ENCODE measurements around the gene TCOF1.

Gene TCOF1

DNA sequence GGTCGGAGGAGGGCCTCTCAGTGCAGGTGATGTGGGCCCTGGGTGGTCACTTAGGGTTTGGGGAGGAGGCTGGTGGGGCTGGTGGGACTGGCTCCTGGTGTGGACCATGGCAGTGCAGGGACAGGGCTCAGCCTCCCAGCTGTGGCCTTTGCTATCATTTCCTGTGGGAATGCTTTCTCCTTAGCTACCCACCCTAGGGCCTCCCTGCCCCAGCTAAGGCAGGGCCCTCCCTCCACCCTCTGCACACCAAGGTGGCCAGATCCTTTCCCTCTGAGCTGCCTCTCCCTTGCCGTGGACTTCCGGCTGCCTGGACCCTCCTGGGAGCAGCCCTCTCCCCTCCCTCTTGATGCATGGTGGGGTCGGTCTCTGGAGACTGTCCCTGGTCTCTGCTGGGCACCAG, 32.1 kb upstream of the TCOF1 start:
- DNase-seq (ENCODE audit: low read depth in 2 of 2) = no peak

DNA sequence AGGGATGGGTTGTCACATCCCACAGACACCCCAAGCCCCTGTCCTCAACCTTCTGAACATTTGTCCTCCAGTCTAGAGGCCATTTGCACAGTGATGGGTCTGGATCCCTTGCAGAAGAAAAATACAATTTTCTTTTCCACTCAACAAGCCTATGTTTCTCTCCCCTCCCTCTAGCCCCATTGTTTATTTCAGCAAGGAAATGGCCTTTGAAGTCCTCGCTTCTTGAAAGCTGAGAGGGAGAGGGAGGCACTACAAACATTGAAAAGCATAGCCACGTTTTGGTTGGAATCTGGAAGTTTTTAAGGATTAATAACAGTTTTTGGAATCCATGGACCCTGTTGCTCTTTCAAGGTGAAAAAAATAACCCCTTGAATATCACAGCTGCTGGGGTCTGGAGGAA, 30.8 kb upstream of the TCOF1 start:
- no peak for DNase-seq (ENCODE audit: low read depth in 2 of 2)

DNA sequence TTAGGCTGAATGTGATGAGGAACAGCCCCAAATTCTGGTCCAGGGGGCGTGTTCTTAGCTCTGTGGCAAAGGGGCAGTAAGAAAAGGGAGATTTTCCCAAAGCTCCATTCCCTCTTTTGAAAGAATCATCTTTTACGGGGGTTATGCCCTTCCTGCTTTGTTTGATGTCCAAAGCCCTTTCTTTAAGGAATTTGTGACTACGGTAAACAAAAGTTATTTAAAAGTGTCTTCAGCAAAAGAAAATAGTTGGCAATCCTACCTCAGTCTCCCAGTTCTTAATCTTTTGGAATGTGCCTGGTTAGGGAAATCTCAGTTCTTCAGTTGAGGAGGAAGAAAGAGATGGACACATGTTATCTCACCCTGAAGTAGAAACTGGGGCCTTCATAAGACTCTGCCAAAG, 30.4 kb upstream of the TCOF1 start:
- DNase-seq (ENCODE audit: low read depth in 2 of 2) = no peak

DNA sequence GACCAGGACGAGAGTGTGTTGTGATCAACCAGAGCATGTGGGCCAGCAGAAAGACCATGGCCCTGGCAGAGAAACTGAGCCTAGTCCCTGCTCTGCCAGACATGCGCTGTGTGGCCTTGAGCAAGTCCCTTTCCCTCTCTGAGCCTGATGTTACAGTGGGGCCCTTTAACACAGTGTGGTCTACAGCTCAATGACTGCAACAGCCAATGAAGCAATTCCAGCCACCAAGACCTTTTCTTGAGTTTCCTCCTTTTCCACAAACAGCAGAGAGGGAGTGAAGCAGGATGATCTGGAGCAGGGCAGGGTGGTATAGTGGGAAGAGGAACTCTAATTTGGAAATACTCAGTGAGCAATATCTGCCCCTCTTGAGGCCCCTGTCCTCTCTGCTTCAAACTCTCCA, 29.0 kb upstream of the TCOF1 start:
- no peak for DNase-seq (ENCODE audit: low read depth in 2 of 2)

DNA sequence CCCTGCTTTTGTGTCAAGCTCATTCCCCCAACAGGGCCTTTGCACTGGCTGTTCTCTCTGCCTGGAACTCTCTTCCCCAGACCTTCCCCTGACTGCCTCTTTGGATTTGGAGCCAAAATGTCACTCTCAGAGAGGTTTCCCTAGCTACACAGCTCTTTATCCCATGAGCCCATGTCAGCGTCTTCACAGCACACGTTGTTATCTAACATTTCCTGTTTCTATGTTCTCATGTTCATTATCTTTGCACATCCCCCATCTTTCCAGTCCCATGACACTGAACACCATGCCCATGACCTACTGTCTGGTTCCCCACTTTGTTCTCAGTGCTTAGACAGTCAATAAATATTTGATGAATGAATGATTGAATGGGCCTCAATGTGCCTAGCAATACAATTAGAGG, 28.5 kb upstream of the TCOF1 start:
- no peak for DNase-seq (ENCODE audit: low read depth in 2 of 2)

DNA sequence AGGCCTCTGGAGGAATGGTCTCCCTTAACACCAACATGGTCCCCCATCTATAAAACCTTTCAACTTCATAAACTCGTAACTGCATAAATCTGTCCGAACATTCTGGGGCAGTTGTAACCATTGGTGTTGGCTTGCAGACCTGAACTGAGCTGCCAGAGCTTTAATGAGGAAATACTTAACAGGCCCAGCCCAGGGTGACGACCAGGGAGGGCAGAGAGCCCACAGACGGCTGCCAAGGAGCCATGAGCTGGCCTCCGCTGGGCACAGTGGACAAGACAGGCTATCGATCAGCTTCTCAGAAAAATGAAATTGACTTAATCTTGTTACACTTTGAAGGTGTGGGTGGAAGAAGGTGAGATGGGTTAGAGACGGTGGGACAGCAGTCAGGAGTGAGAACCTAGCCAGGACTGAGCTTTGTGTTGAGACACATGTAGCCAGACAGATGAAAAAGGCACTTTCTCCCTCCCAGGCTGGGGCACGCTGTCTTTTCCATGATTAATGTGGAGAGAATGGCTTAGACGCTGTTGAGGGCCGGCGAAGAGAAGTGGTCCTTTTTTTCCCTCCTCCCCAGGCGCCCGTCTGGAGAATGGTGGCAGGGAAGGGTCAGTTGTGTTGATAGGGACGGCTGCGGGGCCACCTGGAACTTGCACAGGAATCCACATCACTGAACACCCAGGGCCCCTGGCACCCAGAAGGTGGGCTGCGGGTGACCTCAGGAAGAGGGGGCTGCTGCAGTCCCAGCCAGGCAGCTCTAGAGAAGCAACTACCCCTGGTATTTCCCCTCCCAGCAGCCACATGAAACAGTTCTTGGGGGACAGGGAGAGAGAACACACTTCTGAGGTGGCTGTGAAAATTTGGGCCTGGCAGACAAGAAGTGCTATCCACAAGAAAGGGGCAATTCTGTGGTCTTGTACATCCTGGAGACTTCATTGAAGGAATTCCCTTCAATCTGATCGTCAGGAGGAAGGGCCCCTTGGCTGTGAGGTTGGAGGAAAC, 27.3 kb upstream of the TCOF1 start:
- DNase-seq (ENCODE audit: low read depth in 2 of 2) = no peak

DNA sequence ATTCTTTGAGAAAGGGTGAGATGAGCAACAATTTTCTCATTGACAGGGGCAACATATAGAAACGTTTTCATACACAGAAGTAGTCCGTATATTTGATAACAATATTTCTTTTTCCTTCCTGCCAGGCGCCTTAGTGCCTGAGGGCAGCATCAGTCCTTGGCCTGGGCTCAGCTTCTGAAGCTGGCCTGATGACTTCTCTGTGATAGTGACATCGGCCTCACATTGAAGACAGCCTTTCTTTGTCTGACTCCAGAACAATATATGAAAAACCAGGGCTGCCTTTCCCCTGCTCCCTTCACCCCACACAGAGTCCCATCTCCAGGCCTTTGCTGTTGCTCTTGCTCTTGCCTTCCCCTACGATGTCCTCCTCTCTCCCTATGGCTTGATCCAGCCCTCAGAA, 24.1 kb upstream of the TCOF1 start:
- DNase-seq (ENCODE audit: low read depth in 2 of 2) = no peak

DNA sequence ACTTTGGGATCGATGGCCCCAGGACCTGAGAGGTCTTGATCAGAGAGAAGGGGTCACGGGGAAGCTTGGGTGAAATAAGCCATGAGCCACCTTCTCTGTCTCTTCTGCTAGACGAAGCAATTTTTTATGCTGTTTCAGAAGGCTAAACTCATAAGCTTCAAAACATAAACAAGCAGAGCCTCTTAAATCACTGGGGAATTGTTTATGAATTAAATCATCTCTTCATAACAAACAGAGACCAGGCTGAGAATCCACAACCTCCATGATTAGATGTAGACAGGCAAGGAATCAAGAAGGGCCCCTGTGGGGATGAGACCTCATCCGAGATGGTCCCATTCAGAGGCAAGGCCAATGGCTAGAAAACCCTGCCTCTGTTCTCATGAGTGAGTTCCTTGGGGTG, 21.7 kb upstream of the TCOF1 start:
- DNase-seq (ENCODE audit: low read depth in 2 of 2) = no peak

DNA sequence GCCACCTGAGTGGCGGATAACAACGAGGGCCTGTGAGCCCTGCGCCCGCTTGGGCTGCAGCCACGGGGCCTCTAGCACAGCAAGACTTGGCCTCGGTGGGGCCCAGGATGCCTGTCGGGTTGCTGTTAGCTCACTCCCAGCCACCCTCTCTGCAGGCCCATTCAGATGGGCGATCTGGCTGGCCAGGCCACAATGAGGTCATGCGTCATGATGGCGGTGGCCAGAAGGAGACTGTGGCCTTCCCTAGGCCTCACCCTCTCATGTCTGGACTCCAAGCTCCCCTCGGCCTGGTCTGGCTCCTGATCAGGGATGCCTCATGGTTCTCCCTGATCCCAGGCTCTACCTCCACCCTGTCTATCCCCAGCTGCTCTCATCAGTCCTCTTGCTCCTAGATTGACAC, 19.0 kb upstream of the TCOF1 start:
- DNase-seq (ENCODE audit: low read depth in 2 of 2) = no peak

DNA sequence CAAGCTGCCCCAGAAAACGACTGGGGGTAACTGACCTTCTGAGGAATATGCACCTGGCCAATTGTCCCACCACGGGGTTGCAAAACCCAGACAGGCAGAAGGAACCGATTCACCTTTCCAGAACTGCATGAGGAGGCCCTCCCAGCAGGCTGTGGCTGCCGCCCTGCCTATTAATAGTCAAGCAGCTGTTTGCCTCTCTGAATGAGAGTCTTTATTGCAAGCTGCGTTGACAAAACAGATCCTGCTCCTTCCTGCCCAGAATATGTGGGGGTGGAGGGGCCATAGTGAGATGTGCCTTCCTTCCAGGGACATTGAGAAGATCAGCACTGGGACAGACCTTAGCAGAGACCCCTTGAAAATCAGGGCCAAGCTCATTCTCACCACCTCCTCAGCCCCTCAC, 18.3 kb upstream of the TCOF1 start:
- no peak for DNase-seq (ENCODE audit: low read depth in 2 of 2)

DNA sequence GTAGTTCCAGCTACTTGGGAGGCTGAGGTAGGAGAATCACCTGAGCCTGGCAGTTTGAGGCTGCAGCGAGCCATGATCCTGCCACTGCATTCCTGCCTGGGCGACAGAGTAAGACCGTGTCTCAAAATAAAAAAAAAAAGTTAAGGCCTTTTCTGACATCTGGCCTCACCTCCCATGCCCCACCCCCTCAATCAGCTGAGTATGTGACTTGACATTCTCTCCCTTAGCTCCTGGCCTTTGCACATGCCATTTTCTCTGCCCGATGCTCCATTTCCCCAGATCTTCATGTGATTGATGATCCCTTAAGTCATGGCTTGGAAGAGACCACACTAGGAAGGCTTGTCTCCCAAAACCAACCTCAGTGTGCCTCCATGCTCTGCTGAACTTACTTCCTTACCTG, 17.7 kb upstream of the TCOF1 start:
- DNase-seq (ENCODE audit: low read depth in 2 of 2) = no peak

DNA sequence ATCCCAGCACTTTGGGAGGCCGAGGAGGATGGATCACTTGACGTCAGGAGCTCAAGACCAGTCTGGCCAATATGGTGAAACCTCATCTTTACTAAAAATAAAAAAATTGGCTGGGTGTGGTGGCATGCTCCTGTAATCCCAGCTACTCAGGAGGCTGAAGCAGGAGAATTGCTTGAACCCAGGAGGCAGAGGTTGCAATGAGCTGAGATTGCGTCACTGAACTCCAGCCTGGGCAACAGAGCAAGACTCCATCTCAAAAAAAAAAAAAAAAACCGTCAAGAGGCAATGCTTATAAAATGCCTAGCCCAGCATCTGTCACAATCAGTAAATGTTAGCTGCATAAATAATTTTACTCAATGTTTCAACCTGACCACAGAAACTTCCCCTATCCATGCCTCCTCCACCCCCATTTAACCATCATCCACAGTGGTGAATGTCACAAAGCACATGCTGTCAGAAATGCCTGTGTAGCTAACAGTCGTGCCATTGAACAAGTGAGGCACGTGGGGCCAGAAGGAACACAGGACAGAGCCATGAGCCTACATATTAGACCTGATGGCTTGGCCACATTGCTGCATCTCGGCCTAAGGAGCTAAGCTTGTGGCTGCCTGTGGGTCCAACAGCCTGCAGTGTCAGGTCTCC, 16.8 kb upstream of the TCOF1 start:
- no peak for DNase-seq (ENCODE audit: low read depth in 2 of 2)

DNA sequence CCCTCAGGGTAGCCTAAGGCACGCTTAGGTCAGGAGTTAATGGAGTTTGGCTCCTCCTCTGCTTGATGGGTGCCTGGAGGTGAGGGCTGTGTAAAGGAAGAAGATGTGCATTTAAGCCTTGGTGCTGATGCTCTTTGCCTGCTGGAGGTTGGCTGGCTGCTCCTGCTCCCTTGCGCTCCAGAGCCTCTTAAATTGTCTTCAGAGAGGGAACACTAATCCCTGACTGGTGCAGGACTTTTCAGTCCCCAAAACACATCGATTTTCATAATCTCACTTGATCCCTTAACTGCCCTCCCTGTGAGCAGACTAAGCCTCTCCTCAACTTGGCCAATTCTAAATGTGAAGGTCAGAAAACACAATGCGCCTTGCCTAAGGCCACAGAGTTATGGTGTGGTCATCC, 16.2 kb upstream of the TCOF1 start:
- no peak for DNase-seq (ENCODE audit: low read depth in 2 of 2)

DNA sequence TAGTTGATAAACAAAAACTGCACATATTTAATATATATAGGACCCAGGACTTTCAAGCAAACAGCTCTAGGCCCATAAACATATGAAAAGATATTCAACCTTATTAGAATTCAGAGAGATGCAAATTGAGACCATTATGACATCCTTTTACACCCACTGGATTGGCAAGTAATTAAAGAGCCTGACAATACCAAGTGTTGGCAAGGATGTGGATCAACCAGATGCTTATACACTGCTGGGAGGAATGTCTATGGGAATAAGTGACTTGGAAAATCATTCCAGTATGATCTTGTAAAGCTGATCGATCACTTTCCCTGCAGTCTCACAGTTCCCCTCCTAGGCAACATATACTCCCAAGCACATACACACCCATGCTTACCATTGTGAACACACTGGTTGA, 15.5 kb upstream of the TCOF1 start:
- DNase-seq (ENCODE audit: low read depth in 2 of 2) = no peak

DNA sequence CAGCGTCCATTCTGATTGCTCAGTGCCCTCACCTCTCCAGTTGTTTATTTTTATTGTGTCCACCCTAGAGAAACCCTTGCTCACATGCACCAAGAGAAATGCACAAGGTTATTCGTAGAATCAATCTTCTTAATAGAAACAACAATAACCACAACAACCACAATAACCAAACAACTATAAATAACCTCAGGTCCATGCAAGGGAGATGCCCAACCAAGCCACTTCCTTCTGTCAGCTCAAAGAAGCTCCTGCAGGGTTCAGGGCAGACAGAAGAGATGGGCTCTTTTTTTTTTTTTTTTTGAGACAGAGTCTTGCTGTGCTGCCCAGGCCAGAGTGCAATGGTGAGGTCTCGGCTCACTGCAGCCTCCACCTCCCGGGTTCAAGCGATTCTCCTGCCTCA, 14.9 kb upstream of the TCOF1 start:
- no peak for DNase-seq (ENCODE audit: low read depth in 2 of 2)

DNA sequence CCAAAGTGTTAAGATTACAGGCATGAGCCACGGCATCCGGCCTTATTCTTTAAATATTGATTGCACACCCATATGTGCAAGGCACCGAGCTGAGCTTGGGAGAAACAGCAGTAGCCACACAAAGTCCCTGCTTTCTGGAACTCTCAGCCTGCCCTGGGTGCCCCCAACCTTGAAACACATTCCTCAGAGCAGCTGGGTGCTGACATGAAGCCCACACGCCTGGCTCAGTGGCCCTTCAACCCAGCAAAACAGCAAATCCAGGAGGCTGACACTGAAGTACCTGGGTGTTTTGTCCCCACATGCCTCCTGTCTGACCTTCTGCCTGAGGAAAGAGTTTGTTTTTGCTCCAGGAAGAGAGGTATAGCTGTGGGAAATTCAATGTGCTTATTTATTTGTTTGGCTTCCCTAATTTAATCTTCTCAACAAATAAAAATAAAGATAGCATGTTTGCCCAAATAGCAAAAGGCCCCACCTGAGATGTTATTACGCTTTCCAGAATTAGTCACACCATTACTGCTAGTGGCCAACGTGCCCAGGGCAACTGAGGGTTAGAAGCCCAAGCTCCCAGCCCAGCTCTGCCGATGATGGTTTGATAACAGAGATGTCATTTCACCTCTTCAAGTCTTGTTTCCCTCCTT, 13.4 kb upstream of the TCOF1 start:
- DNase-seq (ENCODE audit: low read depth in 2 of 2) = no peak

DNA sequence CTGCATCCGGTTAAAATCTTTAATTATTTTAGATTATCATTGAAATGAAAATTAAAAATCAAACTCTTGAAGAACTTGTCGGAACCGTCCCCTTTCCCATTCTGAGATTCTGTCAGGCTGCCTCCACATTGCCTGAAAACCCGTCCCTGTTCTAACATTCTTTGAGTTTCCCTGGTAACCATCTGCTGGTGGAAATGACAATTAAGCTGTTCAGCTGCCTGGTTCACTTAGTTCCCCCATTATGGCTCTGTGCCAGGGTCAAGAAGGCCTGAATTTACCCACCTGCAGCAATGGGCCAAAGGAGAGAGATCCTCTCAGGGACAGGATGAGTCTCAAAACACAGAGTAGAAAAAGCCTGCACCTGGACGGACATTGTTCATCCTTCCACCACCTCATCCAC, 11.8 kb upstream of the TCOF1 start:
- no peak for DNase-seq (ENCODE audit: low read depth in 2 of 2)

DNA sequence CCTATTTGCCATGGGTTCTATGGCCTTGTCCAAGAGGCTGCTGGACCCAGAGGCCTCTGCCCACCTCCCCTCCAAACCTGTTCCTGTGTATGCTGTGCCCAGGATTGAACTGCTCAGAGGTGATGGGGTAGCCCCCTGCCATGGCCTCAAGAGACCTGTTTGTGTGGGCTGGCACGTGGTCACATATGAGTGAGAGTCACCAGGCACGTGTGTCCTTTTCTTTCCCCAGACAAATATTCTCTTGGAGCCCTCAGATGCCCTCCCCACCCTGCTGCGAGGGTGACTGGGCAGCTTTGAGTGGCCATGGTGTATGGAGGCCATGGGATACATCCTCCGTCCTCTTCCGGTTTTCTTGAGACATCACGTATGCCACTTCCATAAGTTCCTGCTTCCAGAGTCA, 10.9 kb upstream of the TCOF1 start:
- no peak for DNase-seq (ENCODE audit: low read depth in 2 of 2)

DNA sequence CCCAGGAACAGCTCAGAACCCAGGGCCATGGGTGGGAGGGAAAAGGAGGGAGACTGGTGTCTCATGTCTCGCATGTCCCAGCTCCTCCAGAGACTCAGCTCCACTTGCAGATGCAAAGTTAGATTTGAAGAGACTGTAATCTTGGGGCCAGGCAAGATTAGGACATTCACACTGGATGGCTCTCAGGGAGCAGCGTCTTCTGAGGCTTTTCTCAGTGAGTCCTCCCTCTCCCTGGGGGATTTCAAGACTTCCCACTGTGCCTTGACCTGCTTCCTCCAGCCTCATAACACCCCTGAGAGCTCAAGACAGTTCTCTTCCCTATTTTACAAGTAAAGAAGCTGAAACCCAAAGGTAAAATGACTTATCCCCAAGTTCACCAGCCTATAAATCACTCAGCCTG, 10.5 kb upstream of the TCOF1 start:
- no peak for DNase-seq (ENCODE audit: low read depth in 2 of 2)

DNA sequence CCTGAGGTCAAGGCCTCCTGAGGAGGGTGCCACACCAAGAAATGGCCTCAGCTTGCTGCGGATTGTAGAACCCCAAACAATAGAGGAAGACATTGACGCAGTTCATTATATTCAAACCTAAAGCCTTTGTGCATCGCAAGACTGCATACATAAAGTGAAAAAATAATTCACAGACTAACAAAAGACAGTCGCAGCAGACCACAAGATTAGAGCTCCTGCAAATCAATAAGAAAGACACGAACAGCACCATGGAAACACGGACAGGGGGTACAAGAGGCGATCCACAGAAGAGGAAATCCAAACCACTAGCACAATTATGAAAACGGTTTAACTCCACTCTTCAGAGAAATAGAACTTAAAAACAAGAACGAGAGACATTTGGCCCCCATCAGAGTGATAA, 10.0 kb upstream of the TCOF1 start:
- DNase-seq (ENCODE audit: low read depth in 2 of 2) = no peak

DNA sequence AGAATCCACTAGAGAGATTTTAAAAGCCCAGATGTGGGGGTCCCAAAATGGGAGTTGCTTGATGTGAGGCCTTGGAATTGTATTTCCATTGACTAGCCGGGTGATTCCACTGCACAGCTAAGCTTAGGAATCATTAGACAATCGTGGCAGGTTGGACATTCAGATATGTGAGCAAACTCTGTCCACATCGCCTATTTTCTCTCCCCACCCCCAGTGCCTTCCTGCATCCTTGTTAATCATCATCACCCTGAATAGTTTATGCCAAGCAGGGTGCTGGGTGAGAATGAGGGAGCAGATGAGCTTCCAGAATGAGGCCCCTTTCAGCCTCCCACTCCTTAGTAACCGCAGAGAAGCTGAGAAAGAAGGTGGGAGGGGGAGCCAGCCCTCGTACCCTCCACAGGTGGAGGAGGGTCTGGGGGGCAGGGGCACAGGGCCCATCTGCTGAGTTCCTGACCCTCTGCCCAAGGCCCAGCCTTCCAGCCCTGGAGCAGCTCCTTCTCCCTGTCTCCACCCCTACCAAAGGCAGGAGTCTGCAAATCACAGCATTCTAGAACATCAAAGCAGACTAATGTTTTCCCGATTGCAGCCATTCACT, 7.7 kb upstream of the TCOF1 start:
- DNase-seq (ENCODE audit: low read depth in 2 of 2) = no peak

DNA sequence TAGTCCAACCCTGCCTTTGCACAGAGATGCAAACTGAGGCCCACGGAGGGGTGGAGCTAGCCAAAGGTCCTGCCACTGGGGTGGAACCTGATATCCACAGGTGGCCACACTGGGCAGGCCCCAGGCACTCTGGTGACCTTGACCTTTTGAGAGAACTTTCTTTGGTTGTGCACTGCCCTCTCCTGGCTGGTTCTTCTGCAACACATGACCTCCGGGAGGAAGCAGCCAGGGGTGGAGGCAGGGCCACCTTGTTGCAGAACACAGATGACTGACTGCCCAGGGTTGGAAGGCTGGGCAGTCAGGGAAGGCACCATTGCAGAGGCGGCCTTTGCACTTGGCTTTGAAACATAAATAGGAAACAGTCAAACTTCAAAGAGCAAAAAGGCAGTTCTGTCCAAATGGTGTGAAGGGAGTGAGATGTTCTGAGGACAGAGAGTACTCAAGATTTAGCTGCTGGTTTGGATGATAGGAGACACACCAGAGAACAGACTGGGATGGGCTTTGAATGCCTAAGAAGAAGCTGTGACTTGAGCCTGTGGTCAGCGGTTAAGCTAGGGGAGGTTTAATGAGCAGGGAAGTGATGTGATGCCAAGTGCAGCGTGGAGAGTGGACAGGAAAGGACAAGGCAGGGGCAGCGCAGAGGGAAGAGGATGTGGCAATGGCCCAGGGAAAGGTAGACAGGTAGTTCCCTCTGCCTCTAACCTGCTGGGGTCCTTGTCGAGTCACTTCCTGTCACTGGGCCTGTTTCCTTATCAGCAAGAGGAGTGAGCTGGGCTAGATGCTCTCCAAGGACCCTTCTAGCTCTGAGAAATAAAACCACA, 6.8 kb upstream of the TCOF1 start:
- DNase-seq (ENCODE audit: low read depth in 2 of 2) = peak in 1 of 2 donors; percentile 11
